ENCODE measurements around the gene CD14.
"Not testable (repeated sequence)": the region's sequence is repeated elsewhere in the genome, so short reads cannot be mapped to it uniquely, and the experiment has no call there.

DNA sequence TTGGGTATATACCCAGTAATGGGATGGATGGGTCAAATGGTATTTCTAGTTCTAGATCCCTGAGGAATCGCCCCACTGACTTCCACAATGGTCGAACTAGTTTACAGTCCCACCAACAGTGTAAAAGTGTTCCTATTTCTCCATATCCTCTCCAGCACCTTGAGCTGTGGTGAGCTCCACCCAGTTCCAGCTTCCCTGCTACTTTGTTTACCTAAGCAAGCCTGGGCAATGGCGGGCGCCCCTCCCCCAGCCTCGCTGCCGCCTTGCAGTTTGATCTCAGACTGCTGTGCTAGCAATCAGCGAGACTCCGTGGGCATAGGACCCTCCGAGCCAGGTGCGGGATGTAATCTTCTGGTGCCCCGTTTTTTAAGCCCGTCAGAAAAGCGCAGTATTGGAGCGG is 39.9 kb downstream of the CD14 start:
- TF ChIP-seq EZH2 (IDR thresholded peaks at IDR 0.05; ENCODE audit: insufficient read depth, poor library complexity, severe bottlenecking); EZH2phosphoT487 (IDR thresholded peaks at IDR 0.05; ENCODE audit: insufficient read depth, low read depth): not testable (repeated sequence)
